Activated naive CD8-positive, alpha-beta T cell treated with anti-CD3 and anti-CD28 coated beads, Interleukin-2, amount 10 ng/mL, durations not matched to agents 7 days and 5 days (primary cell): Measurements from ENCODE around the gene TTLL11. TPM values are rescaled to one million over a fixed set of nuclear protein-coding genes. Genes with fewer than 3 reads are reported as not detected.

Experiments
- ATAC-seq: fragments of 150-1000 bp; cut with Tn5 transposase; one replicate; pipeline ENCODE4 v1.10.0; 2021; ENCODE audit warnings: low read depth, moderate library complexity
- POLR2A ChIA-PET: fragments of 350-600 bp; sonication (Branson Sonifier 250); formaldehyde crosslinking; loops from one replicate; lab custom pipeline; 2021; ENCODE audit warnings: antibody characterized with exemption; lab: Charles Lee
- DNase-seq: peaks from one replicate; pipeline ENCODE4 v3.0.0; 2021
- H3K27ac Mint-ChIP-seq: one replicate; pipeline ENCODE4 v1.8.0; 2022; ENCODE audit warnings: mild to moderate bottlenecking, mixed read lengths
- H3K27me3 Mint-ChIP-seq: one replicate; pipeline ENCODE4 v1.8.0; 2022; ENCODE audit warnings: mild to moderate bottlenecking, moderate library complexity, mixed read lengths
- H3K36me3 Mint-ChIP-seq: one replicate; pipeline ENCODE4 v1.8.0; 2021; ENCODE audit warnings: mild to moderate bottlenecking, mixed read lengths
- H3K4me1 Mint-ChIP-seq: one replicate; pipeline ENCODE4 v1.8.0; 2021; ENCODE audit warnings: mixed read lengths
- H3K4me3 Mint-ChIP-seq: one replicate; pipeline ENCODE4 v1.8.0; 2022; ENCODE audit warnings: mild to moderate bottlenecking, moderate library complexity, mixed read lengths
- H3K9me3 Mint-ChIP-seq: one replicate; pipeline ENCODE4 v1.8.0; 2021; ENCODE audit warnings: mixed read lengths
- total RNA-seq, 2 experiments: library from RNA; stranded (reverse); gene quantifications; one replicate each; pipeline ENCODE4 v1.2.3, GENCODE V29; 2021

TTLL11 gene
- total RNA-seq, 2 experiments from 2014 or later, result 3.9 to 4.1 TPM

DNA sequence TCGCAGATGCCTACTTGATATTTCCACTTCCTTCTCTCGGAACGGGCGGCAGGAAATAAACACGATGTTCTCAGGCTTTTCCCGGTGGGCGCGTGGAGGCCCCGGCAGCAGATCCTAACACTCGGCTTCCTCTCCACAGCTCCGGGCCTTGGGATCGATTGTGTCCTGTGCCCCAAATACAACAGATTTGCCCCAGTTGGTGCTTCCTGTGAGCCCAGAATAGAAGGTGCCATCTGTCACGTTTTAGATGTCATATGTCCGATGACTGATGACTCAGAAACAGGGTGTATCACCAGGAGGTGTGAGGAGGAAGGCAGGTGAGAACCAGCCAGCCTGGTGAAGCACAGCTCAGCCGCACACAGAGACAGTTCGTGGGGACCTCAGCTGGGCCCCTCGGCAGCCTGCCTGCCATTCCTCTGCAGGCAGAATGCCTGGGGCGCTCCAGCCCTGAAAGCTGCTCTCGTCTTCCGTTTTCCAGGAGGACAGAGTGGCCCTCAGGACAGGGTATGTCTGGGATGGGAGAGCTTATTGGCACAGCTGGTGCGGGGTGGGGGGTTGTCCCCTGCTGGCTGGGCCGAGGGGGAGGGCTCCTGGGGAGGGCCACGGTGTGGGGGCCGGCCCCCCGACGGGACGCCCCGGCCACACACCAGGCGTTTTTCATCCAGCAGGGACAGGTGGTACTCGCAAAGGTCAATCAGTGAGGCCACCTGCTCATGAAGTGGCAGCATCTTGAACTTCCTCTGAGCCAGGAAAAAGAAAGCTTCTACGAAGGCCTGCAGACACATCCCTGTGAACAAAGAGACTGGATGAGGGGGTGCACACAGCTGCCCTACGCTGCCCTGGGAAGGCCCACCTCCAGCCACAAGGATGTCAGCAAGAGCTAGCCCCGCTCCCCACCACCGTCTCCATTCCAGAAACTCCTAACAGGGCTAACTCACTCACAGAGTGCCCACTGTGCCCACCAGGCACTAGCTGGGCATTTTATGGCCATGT is 270.7 kb downstream of the TTLL11 start:
- ATAC-seq (no peak), DNase-seq (no peak)
- H3K27me3 Mint-ChIP-seq, result peaks cover 4% of the 10 kb centered on the region
- no peak overlapping the region for H3K27ac Mint-ChIP-seq
- POLR2A ChIA-PET, result no interaction called here
- no peaks in the 10 kb centered on the region for H3K9me3 Mint-ChIP-seq
- H3K4me1 Mint-ChIP-seq, result no peaks in the 10 kb centered on the region
- no peak overlapping the region for H3K4me3 Mint-ChIP-seq
- no peaks in the 10 kb centered on the region for H3K36me3 Mint-ChIP-seq

DNA sequence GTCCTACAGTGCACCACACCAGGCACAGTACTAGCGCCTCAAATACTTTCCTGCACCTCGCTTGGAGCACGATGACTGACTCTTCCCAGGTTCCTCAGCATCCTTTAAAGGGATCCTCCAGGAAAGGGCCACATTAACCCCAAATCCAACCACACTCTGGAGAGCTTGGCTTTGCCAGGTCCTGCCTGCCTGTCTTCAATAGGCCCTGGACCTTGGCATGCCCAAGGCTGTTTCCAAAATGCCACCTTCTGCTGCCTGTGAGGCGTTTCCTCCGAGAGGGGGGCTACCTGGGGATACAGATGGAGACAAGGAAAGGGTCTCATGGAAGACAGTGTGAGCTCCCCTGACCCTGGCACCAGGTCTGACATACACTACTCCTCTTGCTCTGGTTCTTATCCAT is 271.8 kb downstream of the TTLL11 start:
- no peaks in the 10 kb centered on the region for H3K36me3 Mint-ChIP-seq
- no peak for ATAC-seq
- DNase-seq, result no peak
- H3K4me1 Mint-ChIP-seq, result no peaks in the 10 kb centered on the region
- POLR2A ChIA-PET, result no interaction called here
- H3K27me3 Mint-ChIP-seq, result peaks cover 4% of the 10 kb centered on the region
- no peaks in the 10 kb centered on the region for H3K9me3 Mint-ChIP-seq
- H3K4me3 Mint-ChIP-seq, result no peak overlapping the region
- no peak overlapping the region for H3K27ac Mint-ChIP-seq

DNA sequence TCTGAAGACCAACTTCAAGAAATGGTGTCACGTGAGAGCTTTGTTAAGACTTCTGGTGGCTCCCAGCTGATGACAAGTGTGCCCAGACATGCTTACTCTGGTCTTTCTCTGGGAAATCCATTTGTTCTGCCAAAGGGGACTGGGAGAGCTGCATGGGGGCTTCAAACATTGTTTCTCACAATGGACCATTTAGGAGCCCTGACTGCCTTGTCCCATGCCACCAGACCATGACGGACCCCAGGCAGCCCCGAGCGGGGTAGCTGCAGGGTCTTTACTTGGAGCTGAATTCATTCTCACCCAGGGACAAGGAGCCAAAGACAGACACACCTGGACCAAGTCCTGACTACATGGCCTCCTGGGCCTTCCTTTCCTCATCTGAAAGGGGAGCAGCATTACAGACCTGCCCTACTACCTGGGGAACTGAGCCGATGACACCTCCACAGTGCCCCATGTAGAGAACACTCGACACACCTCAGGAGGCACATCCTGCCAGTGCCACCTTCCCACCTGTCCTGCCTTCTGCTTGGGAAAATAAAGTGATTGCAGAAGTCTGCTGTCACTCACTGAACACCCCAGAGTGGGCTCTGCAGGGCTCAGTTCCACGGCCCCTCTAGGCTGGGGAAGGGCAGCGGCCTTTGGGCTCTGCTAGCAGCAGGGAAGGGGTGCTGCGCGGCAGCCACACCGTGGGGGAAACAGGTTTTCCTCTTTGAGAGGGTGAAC is 272.7 kb downstream of the TTLL11 start:
- Mint-ChIP-seq H3K27ac (no peak overlapping the region), H3K36me3 (no peaks in the 10 kb centered on the region), H3K9me3 (no peaks in the 10 kb centered on the region), H3K4me1 (no peaks in the 10 kb centered on the region), H3K27me3 (peaks cover 4% of the 10 kb centered on the region), H3K4me3 (no peak overlapping the region)
- POLR2A ChIA-PET, result no interaction called here
- DNase-seq (no peak), ATAC-seq (no peak)

DNA sequence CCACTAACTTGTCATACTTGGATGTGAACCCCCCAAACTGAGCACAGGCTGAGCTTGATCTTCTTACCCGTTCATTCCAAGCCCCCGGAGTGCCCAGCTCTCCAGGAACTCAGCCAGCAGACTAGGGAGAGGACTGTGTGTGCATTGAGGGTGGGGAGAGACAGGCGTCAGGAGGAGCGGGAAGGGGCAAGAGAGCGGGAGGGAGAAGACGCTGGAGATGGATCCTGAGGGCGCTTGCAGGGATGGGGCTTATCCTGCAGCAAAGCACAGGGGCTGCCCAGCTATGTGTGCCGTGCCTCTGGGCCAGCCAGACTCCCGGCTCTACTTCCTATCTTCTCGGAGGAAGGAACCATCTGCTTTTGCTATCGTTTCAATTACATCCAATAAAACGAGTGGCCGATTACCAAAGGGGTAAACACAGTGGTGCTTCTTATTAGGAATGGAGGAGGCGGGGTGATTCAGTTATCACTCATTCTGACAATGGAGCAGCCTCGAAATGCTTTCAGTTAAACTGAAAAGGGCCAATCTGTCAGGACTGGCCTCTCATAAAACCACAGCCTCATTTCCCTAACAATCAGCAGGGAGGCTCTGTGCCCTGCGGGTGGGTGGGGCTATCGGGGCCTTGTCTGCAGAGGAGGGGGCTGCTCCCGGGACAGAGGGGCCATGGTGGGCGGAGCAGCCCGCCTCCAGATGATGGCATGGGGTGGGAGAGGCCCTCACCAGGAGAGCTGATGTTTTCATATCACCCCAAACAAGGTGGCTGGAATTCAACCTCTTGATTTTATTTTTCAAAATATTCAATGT is 273.5 kb downstream of the TTLL11 start:
- no peaks in the 10 kb centered on the region for H3K36me3 Mint-ChIP-seq
- ATAC-seq, result no peak
- no peaks in the 10 kb centered on the region for H3K4me1 Mint-ChIP-seq
- H3K27me3 Mint-ChIP-seq, result peaks cover 4% of the 10 kb centered on the region
- H3K4me3 Mint-ChIP-seq, result no peak overlapping the region
- no peak overlapping the region for H3K27ac Mint-ChIP-seq
- POLR2A ChIA-PET, result no interaction called here
- no peak for DNase-seq
- H3K9me3 Mint-ChIP-seq, result no peaks in the 10 kb centered on the region

DNA sequence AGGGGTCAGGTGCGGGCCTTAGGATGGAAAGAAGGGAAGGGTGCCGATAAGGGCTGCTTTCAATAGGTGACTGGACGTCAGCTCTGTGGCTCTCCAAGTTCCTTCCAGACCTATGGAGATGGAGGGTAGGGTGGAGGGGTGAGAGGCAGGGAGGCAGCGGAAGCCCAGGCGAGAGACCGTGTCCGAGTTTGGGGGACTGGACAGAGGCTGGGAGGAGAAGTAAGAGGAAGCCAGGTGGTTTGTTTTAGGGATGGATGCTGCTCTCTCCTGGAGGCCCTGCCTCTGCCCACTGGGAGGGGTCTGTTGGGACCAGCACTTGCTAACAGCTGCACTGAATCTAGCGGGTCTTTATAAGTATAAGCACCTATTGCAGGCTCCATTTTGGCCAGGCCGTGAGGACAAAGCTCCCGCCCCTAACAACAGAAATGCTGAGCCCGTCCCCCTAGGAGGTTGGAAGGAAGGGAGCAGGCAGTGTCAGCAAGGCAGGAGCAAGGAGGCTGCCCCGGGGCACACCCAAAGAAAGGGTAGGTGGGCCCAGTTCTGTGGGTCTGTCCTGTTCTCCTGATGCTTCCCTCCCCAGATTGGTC is 274.2 kb downstream of the TTLL11 start:
- Mint-ChIP-seq H3K36me3 (no peaks in the 10 kb centered on the region), H3K27ac (no peak overlapping the region), H3K4me3 (no peak overlapping the region), H3K27me3 (peaks cover 4% of the 10 kb centered on the region), H3K4me1 (no peaks in the 10 kb centered on the region), H3K9me3 (no peaks in the 10 kb centered on the region)
- POLR2A ChIA-PET, result no interaction called here
- no peak for ATAC-seq
- no peak for DNase-seq

DNA sequence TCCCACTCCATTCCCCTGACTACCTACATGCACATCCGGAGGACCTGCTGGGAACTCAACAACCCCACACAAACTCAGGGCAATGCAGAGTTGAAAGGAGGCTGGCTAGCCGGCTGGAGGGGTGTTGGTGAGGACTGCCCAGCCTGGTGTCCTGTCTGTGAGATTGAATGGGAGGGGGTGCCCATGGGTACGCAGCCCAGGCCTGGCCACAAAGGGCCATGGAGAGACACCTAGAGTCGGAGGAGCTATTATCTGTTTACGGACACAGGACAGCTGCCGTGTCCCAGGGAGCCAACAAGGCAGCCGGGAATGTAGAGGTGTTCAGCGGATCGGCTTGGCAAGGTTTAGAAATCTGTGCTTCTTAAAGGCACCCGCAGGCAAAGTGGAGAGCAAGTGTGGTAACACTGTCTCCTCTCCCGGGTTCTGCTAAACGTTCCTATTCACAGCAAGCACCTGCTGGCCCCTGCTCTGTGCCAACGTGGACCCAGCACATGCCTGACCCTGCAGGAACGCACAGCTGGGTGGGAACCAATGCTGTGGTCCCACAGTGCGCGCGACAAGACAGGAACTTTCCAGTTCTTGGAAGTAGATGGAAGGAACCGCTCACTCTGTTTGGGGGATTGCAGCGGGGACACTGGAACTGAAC is 275.0 kb downstream of the TTLL11 start:
- Mint-ChIP-seq H3K27ac (no peak overlapping the region), H3K4me1 (no peaks in the 10 kb centered on the region), H3K9me3 (no peaks in the 10 kb centered on the region), H3K27me3 (peaks cover 4% of the 10 kb centered on the region), H3K4me3 (no peak overlapping the region), H3K36me3 (no peaks in the 10 kb centered on the region)
- DNase-seq, result no peak
- no peak for ATAC-seq
- POLR2A ChIA-PET, result no interaction called here

DNA sequence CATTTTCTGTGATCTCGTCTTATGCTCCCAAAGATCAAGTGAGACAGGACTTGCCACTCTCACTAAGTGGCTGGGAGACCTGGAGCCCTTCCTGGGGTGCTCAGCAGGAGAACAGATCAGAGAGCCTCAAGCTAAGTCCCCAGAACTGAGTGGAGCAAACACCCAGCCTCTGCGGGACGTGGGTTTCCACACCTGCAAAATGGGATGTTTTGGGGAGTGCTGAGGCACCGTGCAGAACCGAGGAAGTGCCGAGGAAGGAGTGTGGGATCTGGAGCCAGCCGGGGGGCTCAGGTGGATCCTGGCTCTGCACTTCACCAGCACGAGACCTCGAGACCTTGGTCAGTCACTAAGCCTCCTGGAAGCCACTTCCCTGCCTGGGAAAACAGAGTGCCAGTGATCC is 275.6 kb downstream of the TTLL11 start:
- H3K4me1 Mint-ChIP-seq, result no peaks in the 10 kb centered on the region
- no peak overlapping the region for H3K4me3 Mint-ChIP-seq
- POLR2A ChIA-PET, result no interaction called here
- no peaks in the 10 kb centered on the region for H3K9me3 Mint-ChIP-seq
- no peak overlapping the region for H3K27ac Mint-ChIP-seq
- ATAC-seq (no peak), DNase-seq (no peak)
- H3K27me3 Mint-ChIP-seq, result peaks cover 4% of the 10 kb centered on the region
- no peaks in the 10 kb centered on the region for H3K36me3 Mint-ChIP-seq

DNA sequence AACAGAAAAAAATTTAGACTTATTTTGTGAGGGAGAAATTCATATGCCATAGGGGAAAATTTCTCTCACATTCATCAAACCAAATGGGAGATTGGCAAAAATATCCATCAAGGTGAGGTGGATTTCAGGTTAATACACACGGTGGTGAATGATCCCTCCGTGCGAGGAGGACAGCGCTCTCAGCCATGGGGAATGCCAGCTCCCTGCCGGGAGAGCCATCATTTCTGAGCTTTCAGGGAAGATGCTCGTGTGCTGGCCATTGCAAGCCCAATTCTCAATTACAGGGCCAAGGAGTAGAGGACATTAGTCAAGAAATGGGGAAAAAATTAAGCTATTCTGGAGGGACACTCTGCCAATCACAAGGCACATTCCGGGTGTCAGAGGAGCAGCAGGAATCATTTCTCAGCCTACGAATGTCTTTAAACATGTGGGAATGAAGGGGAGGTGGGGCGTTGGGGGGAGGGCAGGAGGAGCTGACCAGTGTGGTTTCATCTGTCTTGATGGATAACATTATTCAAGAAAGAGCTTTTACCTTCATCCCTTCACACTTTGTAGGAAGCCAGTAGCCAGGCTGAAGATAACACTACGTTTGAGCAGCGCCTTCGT is 276.2 kb downstream of the TTLL11 start:
- POLR2A ChIA-PET, result no interaction called here

DNA sequence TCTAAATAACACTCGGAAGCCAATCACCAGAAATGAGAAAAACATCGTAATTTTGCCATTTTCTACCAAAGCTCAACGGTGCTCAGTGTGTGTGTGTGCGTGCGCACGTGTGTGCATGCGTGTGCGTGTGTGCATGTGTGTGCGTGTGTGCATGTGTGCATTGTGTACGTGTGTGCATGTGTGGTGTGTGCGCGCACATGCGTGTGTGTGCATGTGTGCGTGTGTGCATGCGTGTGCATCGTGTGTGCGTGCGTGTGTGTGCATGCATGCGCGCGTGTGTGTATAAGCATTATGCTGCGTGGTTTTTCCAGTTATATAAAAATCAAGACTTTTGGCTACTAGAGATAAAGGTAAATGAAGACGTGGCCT is 276.7 kb downstream of the TTLL11 start:
- Mint-ChIP-seq H3K27me3 (peaks cover 2% of the 10 kb centered on the region), H3K9me3 (no peaks in the 10 kb centered on the region), H3K36me3 (no peaks in the 10 kb centered on the region), H3K4me3 (no peak overlapping the region), H3K27ac (no peak overlapping the region), H3K4me1 (no peaks in the 10 kb centered on the region)
- DNase-seq, result no peak
- POLR2A ChIA-PET, result no interaction called here
- no peak for ATAC-seq

More for the DNA sequence above, 276.2 kb downstream of the TTLL11 start:
- H3K27me3 Mint-ChIP-seq, result peaks cover 4% of the 10 kb centered on the region
- H3K27ac Mint-ChIP-seq, result no peak overlapping the region
- no peaks in the 10 kb centered on the region for H3K4me1 Mint-ChIP-seq
- H3K9me3 Mint-ChIP-seq, result no peaks in the 10 kb centered on the region
- no peak for DNase-seq
- H3K4me3 Mint-ChIP-seq, result no peak overlapping the region
- no peak for ATAC-seq
- no peaks in the 10 kb centered on the region for H3K36me3 Mint-ChIP-seq

DNA sequence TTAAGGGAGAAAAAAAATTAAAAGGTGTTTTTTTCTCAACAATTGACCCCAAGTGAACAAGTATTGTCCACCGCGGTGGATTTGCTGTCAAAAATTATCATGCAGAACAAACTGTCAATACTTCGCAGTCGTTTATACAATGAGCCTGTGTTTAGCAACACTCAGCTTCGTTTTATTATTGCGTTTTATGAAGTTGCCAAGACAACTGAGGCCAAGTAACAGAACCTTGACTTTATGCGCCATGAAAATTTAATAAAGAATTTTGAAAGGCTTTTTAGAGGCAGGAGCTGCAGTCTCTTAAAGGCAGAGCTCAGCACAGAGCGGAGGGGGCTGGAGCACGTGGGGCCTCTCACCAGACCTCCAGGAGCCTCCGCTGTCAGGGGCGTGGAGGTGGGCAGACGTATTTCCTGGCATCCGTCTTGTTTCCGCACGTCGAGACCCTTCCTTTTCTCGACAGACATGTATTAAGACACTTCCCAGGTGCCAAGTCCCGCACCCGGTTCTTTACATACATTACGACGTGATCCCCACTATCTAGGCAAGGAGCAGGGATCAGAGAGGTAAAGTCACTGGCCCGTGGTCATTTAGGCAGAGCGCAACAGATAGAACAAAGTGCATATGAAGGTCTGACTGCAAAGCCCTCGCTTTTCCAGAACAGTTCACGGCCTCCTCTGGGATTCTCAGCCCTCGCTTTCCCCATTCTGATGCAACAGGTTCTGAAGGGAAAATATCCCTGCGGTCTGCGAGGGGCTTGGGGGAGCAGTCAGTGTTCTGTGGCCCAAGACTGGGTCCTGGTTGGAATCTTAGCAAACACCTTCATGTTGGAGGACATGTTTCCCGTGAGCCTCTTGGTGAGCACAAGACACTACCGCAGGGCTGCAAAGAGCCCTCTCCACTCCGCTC is 277.3 kb downstream of the TTLL11 start:
- no peak overlapping the region for H3K27ac Mint-ChIP-seq
- DNase-seq (no peak), ATAC-seq (no peak)
- no peaks in the 10 kb centered on the region for H3K36me3 Mint-ChIP-seq
- POLR2A ChIA-PET, result no interaction called here
- no peak overlapping the region for H3K4me3 Mint-ChIP-seq
- H3K27me3 Mint-ChIP-seq, result peaks cover 2% of the 10 kb centered on the region
- no peaks in the 10 kb centered on the region for H3K9me3 Mint-ChIP-seq
- no peaks in the 10 kb centered on the region for H3K4me1 Mint-ChIP-seq

DNA sequence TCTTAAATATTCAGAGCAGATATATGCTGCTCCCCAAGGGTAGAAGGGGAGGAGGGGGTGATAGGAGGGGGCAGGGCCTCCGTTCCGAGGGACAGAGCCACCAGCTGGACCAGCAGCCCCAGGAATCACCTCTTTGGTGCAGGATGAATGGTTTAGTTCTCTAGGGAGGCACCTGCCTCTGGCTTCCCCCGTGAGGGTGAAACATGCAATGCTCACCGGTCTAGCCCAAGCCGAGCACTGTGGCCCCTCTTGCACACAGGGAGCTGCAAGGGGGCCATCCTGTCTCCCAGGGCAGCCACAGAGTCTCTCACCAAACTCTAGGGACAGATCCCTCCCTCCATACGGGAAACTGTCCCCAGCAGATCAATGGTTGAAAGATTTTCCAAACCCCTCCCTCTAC is 278.0 kb downstream of the TTLL11 start:
- POLR2A ChIA-PET, result no interaction called here
- ATAC-seq (no peak), DNase-seq (no peak)
- Mint-ChIP-seq H3K4me3 (no peak overlapping the region), H3K9me3 (no peaks in the 10 kb centered on the region), H3K27me3 (peaks cover 2% of the 10 kb centered on the region), H3K27ac (no peak overlapping the region), H3K4me1 (no peaks in the 10 kb centered on the region), H3K36me3 (no peaks in the 10 kb centered on the region)

DNA sequence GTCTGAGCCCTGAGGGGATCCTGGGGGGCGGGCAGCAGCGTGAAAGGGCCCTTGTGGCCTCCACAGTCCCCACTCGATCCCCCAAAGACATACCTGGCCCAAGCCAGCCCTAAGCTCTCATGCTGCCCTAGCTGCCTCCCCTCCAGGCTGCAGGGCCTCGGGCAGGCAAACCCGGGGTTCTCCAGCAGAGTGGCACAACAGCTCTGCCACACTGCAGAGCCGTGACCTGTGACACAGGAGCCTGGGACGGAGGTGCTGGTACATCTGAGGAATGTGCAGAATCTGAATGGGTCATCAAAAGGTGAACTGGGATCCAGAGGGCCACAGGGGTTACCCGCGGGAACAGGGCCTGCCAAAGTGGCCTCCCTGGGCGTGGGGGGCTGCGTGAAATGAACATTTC is 278.5 kb downstream of the TTLL11 start:
- peaks cover 2% of the 10 kb centered on the region for H3K27me3 Mint-ChIP-seq
- no peaks in the 10 kb centered on the region for H3K36me3 Mint-ChIP-seq
- H3K4me1 Mint-ChIP-seq, result no peaks in the 10 kb centered on the region
- no peak for DNase-seq
- POLR2A ChIA-PET, result no interaction called here
- H3K4me3 Mint-ChIP-seq, result no peak overlapping the region
- no peak overlapping the region for H3K27ac Mint-ChIP-seq
- ATAC-seq, result no peak
- H3K9me3 Mint-ChIP-seq, result no peaks in the 10 kb centered on the region
